Skeletal muscle satellite cell (primary cell): ENCODE results near the gene BACH2.
"Not testable (repeated sequence)": the region's sequence is repeated elsewhere in the genome, so short reads cannot be mapped to it uniquely, and the experiment has no call there.

Experiments
- H3K27me3 ChIP-seq: 2 replicates; pipeline ENCODE4 v1.7.0; 2013; ENCODE audit warnings: low read length; ENCODE audit not compliant: control insufficient read depth, insufficient read depth
- H3K36me3 ChIP-seq: 2 replicates; pipeline ENCODE4 v1.7.0; 2013; ENCODE audit warnings: mild to moderate bottlenecking, control low read depth, low read length; ENCODE audit not compliant: insufficient read depth
- H3K4me1 ChIP-seq: 2 replicates; pipeline ENCODE4 v1.7.0; 2013; ENCODE audit warnings: low read length; ENCODE audit not compliant: control insufficient read depth, insufficient read depth
- H3K4me2 ChIP-seq: 2 replicates; pipeline ENCODE4 v1.7.0; 2013; ENCODE audit warnings: mild to moderate bottlenecking, low read length
- H3K4me3 ChIP-seq: 2 replicates; pipeline ENCODE4 v1.7.0; 2013; ENCODE audit warnings: low read length
- H3K9ac ChIP-seq: 2 replicates; pipeline ENCODE4 v1.7.0; 2013; ENCODE audit warnings: mild to moderate bottlenecking, low read depth, low read length, moderate library complexity
- H3K9me3 ChIP-seq: replicated peaks from 2 replicates; pipeline ENCODE4 v1.7.0; 2013; ENCODE audit warnings: mild to moderate bottlenecking, control low read depth, low read length

Gene BACH2

GRCh38 chr6:90123831-90124230, 172.8 kb downstream of the BACH2 start:
- Histone ChIP-seq H3K4me2 (no peak overlapping the region), H3K9ac (no peak overlapping the region), H3K27me3 (no peaks in the 10 kb centered on the region), H3K4me3 (no peak overlapping the region), H3K9me3 (no peaks in the 10 kb centered on the region), H3K36me3 (no peaks in the 10 kb centered on the region), H3K4me1 (peaks cover 6% of the 10 kb centered on the region)

- H3K4me2 ChIP-seq: no peak overlapping the region
- H3K9ac ChIP-seq: no peak overlapping the region
- H3K9me3 ChIP-seq: no peaks in the 10 kb centered on the region
- no peaks in the 10 kb centered on the region for H3K36me3 ChIP-seq
- H3K4me1 ChIP-seq: peaks cover 6% of the 10 kb centered on the region
- H3K4me3 ChIP-seq: no peak overlapping the region
- H3K27me3 ChIP-seq: no peaks in the 10 kb centered on the region
Measured at GRCh38 chr6:90121982-90122381, 174.7 kb downstream of the BACH2 start.

GRCh38 chr6:90120327-90120726, 176.3 kb downstream of the BACH2 start:
- Histone ChIP-seq H3K4me1 (peaks cover 6% of the 10 kb centered on the region), H3K9ac (no peak overlapping the region), H3K4me3 (no peak overlapping the region), H3K4me2 (no peak overlapping the region), H3K9me3 (no peaks in the 10 kb centered on the region), H3K27me3 (no peaks in the 10 kb centered on the region), H3K36me3 (no peaks in the 10 kb centered on the region)

GRCh38 chr6:90119618-90120017, 177.0 kb downstream of the BACH2 start:
- Histone ChIP-seq H3K4me2 (no peak overlapping the region), H3K4me1 (peaks cover 6% of the 10 kb centered on the region), H3K27me3 (no peaks in the 10 kb centered on the region), H3K9me3 (no peaks in the 10 kb centered on the region), H3K4me3 (no peak overlapping the region), H3K9ac (no peak overlapping the region), H3K36me3 (no peaks in the 10 kb centered on the region)

- no peak overlapping the region for H3K4me3 ChIP-seq
- no peak overlapping the region for H3K4me2 ChIP-seq
- H3K9ac ChIP-seq: no peak overlapping the region
- H3K27me3 ChIP-seq: no peaks in the 10 kb centered on the region
- no peaks in the 10 kb centered on the region for H3K9me3 ChIP-seq
- no peaks in the 10 kb centered on the region for H3K36me3 ChIP-seq
- H3K4me1 ChIP-seq: peaks cover 6% of the 10 kb centered on the region
Measured at GRCh38 chr6:90118581-90118980, 178.1 kb downstream of the BACH2 start.

GRCh38 chr6:90118069-90118468, 178.6 kb downstream of the BACH2 start:
- Histone ChIP-seq H3K36me3 (no peaks in the 10 kb centered on the region), H3K4me3 (no peak overlapping the region), H3K4me2 (no peak overlapping the region), H3K4me1 (peaks cover 6% of the 10 kb centered on the region), H3K9ac (no peak overlapping the region), H3K27me3 (no peaks in the 10 kb centered on the region), H3K9me3 (no peaks in the 10 kb centered on the region)

GRCh38 chr6:90116126-90116525, 180.5 kb downstream of the BACH2 start:
- H3K36me3 ChIP-seq, H3K4me1 ChIP-seq, H3K4me3 ChIP-seq, H3K9ac ChIP-seq, H3K9me3 ChIP-seq, H3K27me3 ChIP-seq, H3K4me2 ChIP-seq: not testable (repeated sequence)

- Histone ChIP-seq H3K36me3 (no peaks in the 10 kb centered on the region), H3K4me1 (no peaks in the 10 kb centered on the region), H3K27me3 (no peaks in the 10 kb centered on the region), H3K4me3 (no peak overlapping the region), H3K9ac (no peak overlapping the region), H3K4me2 (no peak overlapping the region), H3K9me3 (no peaks in the 10 kb centered on the region)
Measured at GRCh38 chr6:90113389-90113788, 183.3 kb downstream of the BACH2 start.

GRCh38 chr6:90111387-90111786, 185.3 kb downstream of the BACH2 start:
- Histone ChIP-seq H3K27me3 (no peaks in the 10 kb centered on the region), H3K9ac (no peak overlapping the region), H3K4me2 (no peak overlapping the region), H3K4me1 (no peaks in the 10 kb centered on the region), H3K36me3 (no peaks in the 10 kb centered on the region), H3K4me3 (no peak overlapping the region), H3K9me3 (no peaks in the 10 kb centered on the region)

- Histone ChIP-seq H3K9ac (no peak overlapping the region), H3K9me3 (no peaks in the 10 kb centered on the region), H3K4me2 (no peak overlapping the region), H3K27me3 (no peaks in the 10 kb centered on the region), H3K4me3 (no peak overlapping the region), H3K4me1 (no peaks in the 10 kb centered on the region), H3K36me3 (no peaks in the 10 kb centered on the region)
Measured at GRCh38 chr6:90110971-90111370, 185.7 kb downstream of the BACH2 start.

- Histone ChIP-seq H3K36me3 (no peaks in the 10 kb centered on the region), H3K4me2 (no peak overlapping the region)
Measured at GRCh38 chr6:90109141-90109540, 187.5 kb downstream of the BACH2 start.

GRCh38 chr6:90107771-90108282, 188.8 kb downstream of the BACH2 start:
- H3K4me2 ChIP-seq: no peak overlapping the region
- no peaks in the 10 kb centered on the region for H3K27me3 ChIP-seq
- H3K36me3 ChIP-seq: no peaks in the 10 kb centered on the region
- no peaks in the 10 kb centered on the region for H3K4me1 ChIP-seq
- no peak overlapping the region for H3K4me3 ChIP-seq
- no peak overlapping the region for H3K9ac ChIP-seq
- no peaks in the 10 kb centered on the region for H3K9me3 ChIP-seq

More at GRCh38 chr6:90109141-90109540, 187.5 kb downstream of the BACH2 start:
- Histone ChIP-seq H3K27me3 (no peaks in the 10 kb centered on the region), H3K4me3 (no peak overlapping the region), H3K9me3 (no peaks in the 10 kb centered on the region), H3K9ac (no peak overlapping the region), H3K4me1 (no peaks in the 10 kb centered on the region)
